ENCODE measurements around the gene GRAMD1B. TPM values are rescaled to one million over a fixed set of nuclear protein-coding genes. Genes with fewer than 3 reads are reported as not detected.
"Not testable (repeated sequence)": the region's sequence is repeated elsewhere in the genome, so short reads cannot be mapped to it uniquely, and the experiment has no call there.

GRAMD1B gene
- total RNA-seq, 2 donors from 2014 or later: 28.8 to 39.6 TPM

DNA sequence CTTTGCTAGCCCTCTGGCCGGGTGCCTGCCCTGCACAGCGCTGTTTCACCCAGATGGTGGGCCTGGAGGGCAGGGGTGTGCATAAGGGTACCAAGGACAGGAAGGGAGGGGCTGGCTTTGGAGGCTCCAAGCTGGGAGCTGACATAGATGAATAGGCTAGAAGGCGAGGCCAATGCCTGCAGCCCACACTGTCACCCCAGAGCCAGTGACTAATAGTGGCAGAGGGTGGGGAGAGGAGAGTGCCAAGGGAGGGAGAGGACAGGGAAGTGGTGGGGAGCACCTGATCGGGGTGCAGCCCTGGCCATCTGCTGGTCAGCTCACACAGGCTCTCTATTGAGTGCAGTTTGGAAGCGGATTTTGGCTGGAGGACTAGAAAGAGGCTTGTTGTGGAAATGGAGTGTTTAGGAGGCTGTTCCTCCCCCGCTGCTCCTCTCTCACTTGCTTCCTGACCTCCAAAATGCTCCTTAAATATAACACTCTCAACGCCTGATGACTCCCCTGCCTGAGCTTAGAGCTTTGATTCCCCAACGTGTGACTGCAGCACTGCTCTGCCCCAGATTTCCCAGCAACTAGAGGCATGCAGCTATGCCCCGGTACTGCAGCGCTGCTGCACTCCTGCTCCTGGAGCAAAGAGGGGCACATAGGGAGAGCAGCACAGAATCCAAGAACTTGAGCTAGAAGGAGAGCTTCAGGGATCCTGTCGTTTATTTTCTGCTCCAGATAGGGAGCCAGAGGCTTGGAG, 89.2 kb downstream of the GRAMD1B start:
- no peaks in the 10 kb centered on the region for H3K9me3 Mint-ChIP-seq
- H3K36me3 ChIP-seq (ENCODE audit: control insufficient read depth, insufficient read depth, low read length): peaks cover 7% of the 10 kb centered on the region
- H3K27ac ChIP-seq (ENCODE audit: low read depth, low read length): no peak overlapping the region
- no peaks in the 10 kb centered on the region for H3K36me3 Mint-ChIP-seq (ENCODE audit: low read depth)
- H3K27me3 ChIP-seq (ENCODE audit: control insufficient read depth, insufficient read depth, low read length, poor library complexity, severe bottlenecking): no peaks in the 10 kb centered on the region
- H3K4me1 Mint-ChIP-seq: peaks cover 21% of the 10 kb centered on the region
- peaks cover 3% of the 10 kb centered on the region for H3K4me1 ChIP-seq (ENCODE audit: control insufficient read depth, insufficient read depth, low read length)
- peak; percentile 68 for DNase-seq
- 59 to 63% methylated on average over 5 to 10 of the region's 11 CpGs for WGBS, 2 experiments (ENCODE audit: insufficient coverage in 1 of 2, insufficient read length in 1 of 2)
- H3K4me3 ChIP-seq (ENCODE audit: low read length): no peak overlapping the region
- H3K27ac Mint-ChIP-seq: no peak overlapping the region
- no peak overlapping the region for H3K9ac ChIP-seq (ENCODE audit: extremely low read depth, low read length, poor library complexity, severe bottlenecking)
- no peaks in the 10 kb centered on the region for H3K9me3 ChIP-seq (ENCODE audit: control insufficient read depth, low read length)
- TF ChIP-seq, protein P1, sequence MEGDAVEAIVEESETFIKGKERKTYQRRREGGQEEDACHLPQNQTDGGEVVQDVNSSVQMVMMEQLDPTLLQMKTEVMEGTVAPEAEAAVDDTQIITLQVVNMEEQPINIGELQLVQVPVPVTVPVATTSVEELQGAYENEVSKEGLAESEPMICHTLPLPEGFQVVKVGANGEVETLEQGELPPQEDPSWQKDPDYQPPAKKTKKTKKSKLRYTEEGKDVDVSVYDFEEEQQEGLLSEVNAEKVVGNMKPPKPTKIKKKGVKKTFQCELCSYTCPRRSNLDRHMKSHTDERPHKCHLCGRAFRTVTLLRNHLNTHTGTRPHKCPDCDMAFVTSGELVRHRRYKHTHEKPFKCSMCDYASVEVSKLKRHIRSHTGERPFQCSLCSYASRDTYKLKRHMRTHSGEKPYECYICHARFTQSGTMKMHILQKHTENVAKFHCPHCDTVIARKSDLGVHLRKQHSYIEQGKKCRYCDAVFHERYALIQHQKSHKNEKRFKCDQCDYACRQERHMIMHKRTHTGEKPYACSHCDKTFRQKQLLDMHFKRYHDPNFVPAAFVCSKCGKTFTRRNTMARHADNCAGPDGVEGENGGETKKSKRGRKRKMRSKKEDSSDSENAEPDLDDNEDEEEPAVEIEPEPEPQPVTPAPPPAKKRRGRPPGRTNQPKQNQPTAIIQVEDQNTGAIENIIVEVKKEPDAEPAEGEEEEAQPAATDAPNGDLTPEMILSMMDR (conservative IDR thresholded peaks at IDR 0.05): no peak
- no peak overlapping the region for H3K4me3 Mint-ChIP-seq
- no peaks in the 10 kb centered on the region for H3K27me3 Mint-ChIP-seq (ENCODE audit: insufficient read depth)

DNA sequence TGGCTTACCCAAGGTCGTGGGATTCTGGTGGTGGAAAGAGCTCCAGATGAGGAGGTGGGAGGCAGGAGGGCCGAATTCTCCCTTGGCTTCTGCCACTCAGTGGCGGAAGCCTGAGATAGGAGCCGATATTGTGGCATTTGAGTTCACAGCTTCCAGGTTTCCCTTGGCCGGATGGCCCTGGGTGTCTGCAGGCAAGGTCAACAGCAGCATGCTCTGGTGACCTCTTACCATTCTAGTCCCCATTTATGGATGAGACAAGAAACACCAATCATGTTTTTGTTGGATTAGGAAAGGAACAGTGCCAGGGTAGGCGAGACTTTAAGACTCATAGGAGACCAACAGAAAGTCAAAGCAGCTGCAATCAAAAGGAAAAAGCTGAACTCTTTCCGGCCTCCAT, 89.7 kb downstream of the GRAMD1B start:
- no peak overlapping the region for H3K27ac ChIP-seq (ENCODE audit: low read depth, low read length)
- no peaks in the 10 kb centered on the region for H3K9me3 ChIP-seq (ENCODE audit: control insufficient read depth, low read length)
- no peaks in the 10 kb centered on the region for H3K27me3 ChIP-seq (ENCODE audit: control insufficient read depth, insufficient read depth, low read length, poor library complexity, severe bottlenecking)
- H3K4me1 Mint-ChIP-seq: peaks cover 23% of the 10 kb centered on the region
- TF ChIP-seq, protein P1 (conservative IDR thresholded peaks at IDR 0.05): no peak
- WGBS, 2 experiments (ENCODE audit: insufficient coverage in 1 of 2, insufficient read length in 1 of 2): 82 to 87% methylated on average over 6 to 7 of the region's 7 CpGs
- no peak overlapping the region for H3K9ac ChIP-seq (ENCODE audit: extremely low read depth, low read length, poor library complexity, severe bottlenecking)
- no peak overlapping the region for H3K27ac Mint-ChIP-seq
- peaks cover 3% of the 10 kb centered on the region for H3K4me1 ChIP-seq (ENCODE audit: control insufficient read depth, insufficient read depth, low read length)
- peaks cover 5% of the 10 kb centered on the region for H3K36me3 ChIP-seq (ENCODE audit: control insufficient read depth, insufficient read depth, low read length)
- H3K9me3 Mint-ChIP-seq: no peaks in the 10 kb centered on the region
- H3K4me3 Mint-ChIP-seq: no peak overlapping the region
- H3K36me3 Mint-ChIP-seq (ENCODE audit: low read depth): no peaks in the 10 kb centered on the region
- H3K27me3 Mint-ChIP-seq (ENCODE audit: insufficient read depth): peaks cover 4% of the 10 kb centered on the region
- peak; percentile 55 for DNase-seq
- H3K4me3 ChIP-seq (ENCODE audit: low read length): no peak overlapping the region

DNA sequence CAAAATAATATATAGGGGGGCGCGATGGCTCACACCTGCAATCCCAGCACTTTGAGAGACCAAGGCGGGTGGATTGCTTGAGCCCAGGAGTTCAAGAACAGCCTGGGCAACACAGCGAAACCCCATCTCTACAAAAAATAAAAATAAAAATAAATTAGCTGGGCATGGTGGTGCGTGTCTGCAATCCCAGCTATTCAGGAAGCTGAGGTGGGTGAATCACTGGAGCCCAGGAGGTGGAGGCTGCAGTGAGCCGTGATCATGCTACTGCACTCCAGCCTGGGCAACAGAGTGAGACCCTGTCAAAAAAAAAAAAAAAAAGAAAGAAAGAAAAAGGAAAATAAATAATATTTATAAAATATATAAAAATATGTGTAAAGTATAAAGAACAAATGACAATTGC, 90.4 kb downstream of the GRAMD1B start:
- peaks cover 30% of the 10 kb centered on the region for H3K4me1 Mint-ChIP-seq
- H3K4me1 ChIP-seq (ENCODE audit: control insufficient read depth, insufficient read depth, low read length); H3K9me3 ChIP-seq (ENCODE audit: control insufficient read depth, low read length); H3K4me3 ChIP-seq (ENCODE audit: low read length); H3K27ac ChIP-seq (ENCODE audit: low read depth, low read length); H3K27me3 ChIP-seq (ENCODE audit: control insufficient read depth, insufficient read depth, low read length, poor library complexity, severe bottlenecking); H3K4me3 Mint-ChIP-seq; H3K27ac Mint-ChIP-seq; H3K36me3 Mint-ChIP-seq (ENCODE audit: low read depth); H3K27me3 Mint-ChIP-seq (ENCODE audit: insufficient read depth); H3K9me3 Mint-ChIP-seq; H3K9ac ChIP-seq (ENCODE audit: extremely low read depth, low read length, poor library complexity, severe bottlenecking); DNase-seq; H3K36me3 ChIP-seq (ENCODE audit: control insufficient read depth, insufficient read depth, low read length): not testable (repeated sequence)
- WGBS, 2 experiments (ENCODE audit: insufficient coverage in 1 of 2, insufficient read length in 1 of 2): 94 to 100% methylated on average over 1 to 6 of the region's 6 CpGs
